Bronchial epithelial cell (primary cell): ENCODE measurements around the gene TRPM5. TPM values are rescaled to one million over a fixed set of nuclear protein-coding genes. Genes with fewer than 3 reads are reported as not detected.

Experiments used
- DNase-seq: peaks from one replicate; pipeline ENCODE4 v3.0.0-alpha.2; 2010; ENCODE audit warnings: low read depth
- FAIRE-seq: peaks from 2 replicates; lab custom pipeline; 2011; peaks lifted over from hg19 to GRCh38; lab: Jason Lieb, UNC
- H3K27me3 ChIP-seq: 2 replicates; pipeline ENCODE4 v1.5.1; 2011; ENCODE audit warnings: low read length; ENCODE audit not compliant: control insufficient read depth, insufficient read depth
- H3K36me3 ChIP-seq: 2 replicates; pipeline ENCODE4 v1.5.1; 2011; ENCODE audit warnings: low read length; ENCODE audit not compliant: control insufficient read depth, insufficient read depth
- H3K4me3 ChIP-seq: 2 replicates; pipeline ENCODE4 v1.5.1; 2011; ENCODE audit warnings: mild to moderate bottlenecking, low read depth, low read length, control low read depth
- total RNA-seq: library from RNA; depleted of rRNA; stranded (reverse); fragments of >200 nt; gene quantifications from 2 replicates; pipeline ENCODE4 v1.2.1, GENCODE V29; 2014
- TF ChIP-seq, protein P1 (sequence below): IDR thresholded peaks from 2 replicates; pipeline ENCODE4 v1.5.1; 2011; ENCODE audit warnings: mild to moderate bottlenecking, moderate library complexity, low read length, control low read depth, inconsistent platforms; ENCODE audit not compliant: insufficient read depth, severe bottlenecking

The TRPM5 gene
- total RNA-seq, 1 donor from 2014 or later = not detected

DNA sequence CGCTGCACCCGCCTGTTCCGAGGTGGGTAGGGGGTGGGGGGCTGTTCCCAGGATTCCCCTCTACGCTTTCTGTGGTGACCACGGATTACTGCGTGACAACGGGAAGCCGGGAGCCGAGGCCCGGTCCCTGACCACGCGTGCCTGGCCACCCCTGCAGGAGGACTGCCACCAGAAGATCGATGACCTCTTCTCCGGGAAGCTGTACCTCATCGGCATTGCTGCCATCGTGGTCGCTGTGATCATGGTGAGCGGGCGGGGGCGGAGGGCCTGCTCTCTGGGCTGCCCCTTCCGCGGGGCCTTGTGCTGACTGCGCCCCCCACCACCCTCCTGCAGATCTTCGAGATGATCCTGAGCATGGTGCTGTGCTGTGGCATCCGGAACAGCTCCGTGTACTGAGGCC is 47.8 kb downstream of the TRPM5 start:
- no peak for DNase-seq
- Histone ChIP-seq H3K27me3 (no peaks in the 10 kb centered on the region), H3K36me3 (peaks cover 32% of the 10 kb centered on the region), H3K4me3 (no peak overlapping the region)
- FAIRE-seq = no peak
- TF ChIP-seq, protein P1, sequence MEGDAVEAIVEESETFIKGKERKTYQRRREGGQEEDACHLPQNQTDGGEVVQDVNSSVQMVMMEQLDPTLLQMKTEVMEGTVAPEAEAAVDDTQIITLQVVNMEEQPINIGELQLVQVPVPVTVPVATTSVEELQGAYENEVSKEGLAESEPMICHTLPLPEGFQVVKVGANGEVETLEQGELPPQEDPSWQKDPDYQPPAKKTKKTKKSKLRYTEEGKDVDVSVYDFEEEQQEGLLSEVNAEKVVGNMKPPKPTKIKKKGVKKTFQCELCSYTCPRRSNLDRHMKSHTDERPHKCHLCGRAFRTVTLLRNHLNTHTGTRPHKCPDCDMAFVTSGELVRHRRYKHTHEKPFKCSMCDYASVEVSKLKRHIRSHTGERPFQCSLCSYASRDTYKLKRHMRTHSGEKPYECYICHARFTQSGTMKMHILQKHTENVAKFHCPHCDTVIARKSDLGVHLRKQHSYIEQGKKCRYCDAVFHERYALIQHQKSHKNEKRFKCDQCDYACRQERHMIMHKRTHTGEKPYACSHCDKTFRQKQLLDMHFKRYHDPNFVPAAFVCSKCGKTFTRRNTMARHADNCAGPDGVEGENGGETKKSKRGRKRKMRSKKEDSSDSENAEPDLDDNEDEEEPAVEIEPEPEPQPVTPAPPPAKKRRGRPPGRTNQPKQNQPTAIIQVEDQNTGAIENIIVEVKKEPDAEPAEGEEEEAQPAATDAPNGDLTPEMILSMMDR = no peak

GRCh38 chr11:2395856-2396255 is 48.5 kb downstream of the TRPM5 start:
- TF ChIP-seq, protein P1 = no peak
- H3K27me3 ChIP-seq = no peaks in the 10 kb centered on the region
- no peak overlapping the region for H3K4me3 ChIP-seq
- FAIRE-seq = no peak
- peaks cover 32% of the 10 kb centered on the region for H3K36me3 ChIP-seq
- DNase-seq = no peak

DNA sequence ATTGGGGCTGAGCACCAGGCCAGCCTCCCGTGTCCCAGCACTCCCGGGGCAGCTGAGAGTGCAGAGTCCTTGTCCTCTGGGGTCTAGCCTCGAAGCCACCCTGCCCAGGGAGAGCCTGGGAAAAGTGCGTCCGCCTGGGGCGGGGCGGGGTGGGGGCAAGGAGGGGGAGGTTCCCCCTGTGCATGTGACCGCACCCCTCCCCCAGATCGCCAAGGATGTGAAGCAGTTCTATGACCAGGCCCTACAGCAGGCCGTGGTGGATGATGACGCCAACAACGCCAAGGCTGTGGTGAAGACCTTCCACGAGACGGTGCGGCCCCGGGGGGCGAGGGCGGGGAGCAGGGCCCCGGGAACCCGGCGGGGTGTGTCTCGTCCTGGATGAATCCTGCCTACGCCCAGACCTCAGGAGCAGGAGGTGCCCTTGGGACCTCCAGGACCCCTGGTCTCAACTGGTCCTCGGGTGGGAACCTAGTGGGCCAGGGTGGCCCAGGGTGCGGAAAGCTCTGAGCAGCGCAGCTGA is 49.0 kb downstream of the TRPM5 start:
- H3K4me3 ChIP-seq = no peak overlapping the region
- H3K27me3 ChIP-seq = no peaks in the 10 kb centered on the region
- no peak for DNase-seq
- TF ChIP-seq, protein P1 = no peak
- no peak for FAIRE-seq
- peaks cover 33% of the 10 kb centered on the region for H3K36me3 ChIP-seq

- FAIRE-seq (no peak), DNase-seq (no peak)
- TF ChIP-seq, protein P1 = no peak
- H3K27me3 ChIP-seq = no peaks in the 10 kb centered on the region
- no peak overlapping the region for H3K4me3 ChIP-seq
- peaks cover 36% of the 10 kb centered on the region for H3K36me3 ChIP-seq
Observed at GRCh38 chr11:2394818-2395105, 49.6 kb downstream of the TRPM5 start.

Other genes starting within 250 kb of the TRPM5 start
- gene ASCL2, start 173.9 kb downstream of the TRPM5 start, total RNA-seq = 0.79 and 2.4 TPM in 2 replicates
- not detected in 2 replicates for gene C11orf21, start 142.6 kb downstream of the TRPM5 start, total RNA-seq
- gene TSPAN32, start 142.5 kb downstream of the TRPM5 start, total RNA-seq = not detected in 2 replicates
- gene CD81, start 67.2 kb downstream of the TRPM5 start, total RNA-seq = 133 and 219 TPM in 2 replicates
- 80.8 and 86.3 TPM in 2 replicates for gene TSSC4, start 43.8 kb downstream of the TRPM5 start, total RNA-seq
- gene KCNQ1, start 494 bp upstream of the TRPM5 start, total RNA-seq = 1.0 and 1.6 TPM in 2 replicates